NCI-H2196 treated with DMSO at 0.1 percent for 48 hours (cell line): ENCODE data around the gene TMEM182.
A peak's percentile ranks its signal among the peaks of the same experiment; 100 is the strongest.

Source experiments
- DNase-seq: peaks from one replicate; lab custom pipeline; 2025; ENCODE audit not compliant: unreplicated experiment; lab: John Stamatoyannopoulos, UW

The TMEM182 gene

GRCh38 chr2:102798181-102798580, 36.4 kb downstream of the TMEM182 start:
- DNase-seq: no peak

- no peak for DNase-seq
These were observed 39.4 kb downstream of the TMEM182 start for GRCh38 chr2:102801098-102801718.

- DNase-seq: no peak
These were observed 40.2 kb downstream of the TMEM182 start for GRCh38 chr2:102801858-102802699.

- no peak for DNase-seq
These were observed 41.4 kb downstream of the TMEM182 start for GRCh38 chr2:102803041-102803896.

- DNase-seq: no peak
These were observed 42.0 kb downstream of the TMEM182 start for GRCh38 chr2:102803897-102804217.

- peak; percentile 13 for DNase-seq
These were observed 44.5 kb downstream of the TMEM182 start for GRCh38 chr2:102806250-102806837.

- DNase-seq: no peak
These were observed 47.7 kb downstream of the TMEM182 start for GRCh38 chr2:102809291-102810189.

GRCh38 chr2:102815285-102815684, 53.5 kb downstream of the TMEM182 start:
- DNase-seq: no peak

GRCh38 chr2:102826904-102827303, 65.1 kb downstream of the TMEM182 start:
- DNase-seq: peak; percentile 21

- no peak for DNase-seq
These were observed 71.0 kb downstream of the TMEM182 start for GRCh38 chr2:102832789-102833188.

- no peak for DNase-seq
These were observed 72.9 kb downstream of the TMEM182 start for GRCh38 chr2:102834523-102835273.

- DNase-seq: no peak
These were observed 75.9 kb downstream of the TMEM182 start for GRCh38 chr2:102837626-102838198.

- DNase-seq: no peak
These were observed 78.0 kb downstream of the TMEM182 start for GRCh38 chr2:102839668-102840388.

GRCh38 chr2:102841107-102841840, 79.4 kb downstream of the TMEM182 start:
- no peak for DNase-seq

- DNase-seq: no peak
These were observed 82.1 kb downstream of the TMEM182 start for GRCh38 chr2:102843764-102844443.

- DNase-seq: no peak
These were observed 83.1 kb downstream of the TMEM182 start for GRCh38 chr2:102844911-102845310.

- DNase-seq: no peak
These were observed 86.6 kb downstream of the TMEM182 start for GRCh38 chr2:102848366-102848839.
